GM19043 (cell line): ENCODE data around the gene FCGR3A.

Source experiments
- ATAC-seq: cut with Tn5 transposase; IDR thresholded peaks from one replicate; pipeline ENCODE4 v1.9.1; 2021; ENCODE audit warnings: low read depth; ENCODE audit not compliant: unreplicated experiment

Gene FCGR3A

GRCh38 chr1:161505686-161506085, 43.9 kb downstream of the FCGR3A start:
- no peak for ATAC-seq

DNA sequence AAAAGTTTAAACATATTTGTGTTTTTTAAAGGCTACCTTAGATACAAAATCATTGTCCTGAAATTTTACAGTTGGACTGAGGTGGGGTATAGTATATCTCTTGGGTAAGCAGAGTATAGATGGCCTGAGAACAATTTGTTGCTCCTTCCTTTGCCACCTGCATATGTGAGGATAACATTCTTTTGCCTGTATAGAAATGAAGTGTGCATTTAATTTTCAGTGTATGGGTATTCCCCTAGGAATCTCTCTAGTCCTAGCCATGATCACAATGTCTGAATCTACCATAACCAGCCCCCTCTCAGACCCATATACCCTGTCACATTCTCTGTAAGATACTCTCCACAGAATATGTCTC, 46.2 kb downstream of the FCGR3A start:
- ATAC-seq, result no peak

GRCh38 chr1:161502641-161503393, 46.8 kb downstream of the FCGR3A start:
- no peak for ATAC-seq

DNA sequence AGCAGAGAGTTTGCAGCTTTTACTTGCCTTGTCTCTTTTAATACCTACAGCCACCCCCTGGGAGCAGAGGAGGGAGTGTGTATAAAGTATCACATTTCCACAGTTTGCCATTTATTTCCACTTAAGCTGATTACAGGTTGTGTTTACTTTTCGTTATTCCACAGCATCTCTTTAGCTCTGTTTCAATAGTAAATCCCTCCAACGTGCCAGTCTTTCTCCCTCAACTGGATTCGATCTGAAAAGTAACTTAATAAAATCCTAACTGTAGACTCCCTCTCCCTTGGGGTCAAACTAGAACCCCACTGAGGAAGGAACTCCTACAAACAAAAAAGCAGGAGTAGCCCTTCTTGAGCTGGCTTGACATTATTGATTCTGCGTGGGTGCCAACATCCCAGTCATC, 47.4 kb downstream of the FCGR3A start:
- no peak for ATAC-seq

DNA sequence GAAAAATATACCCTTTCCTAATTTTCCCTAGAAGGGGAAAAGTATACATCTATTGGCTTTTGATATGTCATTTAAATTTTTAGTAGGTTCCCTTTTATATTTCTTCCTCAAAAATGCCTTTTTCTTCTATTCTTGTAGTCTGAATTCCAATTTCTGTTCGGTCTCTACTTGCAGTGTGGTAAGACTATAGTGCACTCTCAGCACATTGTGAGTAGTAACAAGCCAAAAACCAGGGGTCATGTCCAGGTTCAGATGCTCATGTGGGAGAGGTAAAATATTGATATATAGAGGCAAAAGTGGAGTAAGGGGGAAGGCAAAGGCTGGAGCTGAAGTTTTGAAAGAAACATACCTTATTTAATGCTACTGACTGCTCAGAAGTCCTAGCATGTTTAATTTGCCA, 48.4 kb downstream of the FCGR3A start:
- ATAC-seq, result no peak

- ATAC-seq, result no peak
These were observed 50.2 kb downstream of the FCGR3A start for GRCh38 chr1:161499099-161500039.

- no peak for ATAC-seq
These were observed 51.0 kb downstream of the FCGR3A start for GRCh38 chr1:161498646-161499045.

GRCh38 chr1:161497961-161498360, 51.7 kb downstream of the FCGR3A start:
- no peak for ATAC-seq

DNA sequence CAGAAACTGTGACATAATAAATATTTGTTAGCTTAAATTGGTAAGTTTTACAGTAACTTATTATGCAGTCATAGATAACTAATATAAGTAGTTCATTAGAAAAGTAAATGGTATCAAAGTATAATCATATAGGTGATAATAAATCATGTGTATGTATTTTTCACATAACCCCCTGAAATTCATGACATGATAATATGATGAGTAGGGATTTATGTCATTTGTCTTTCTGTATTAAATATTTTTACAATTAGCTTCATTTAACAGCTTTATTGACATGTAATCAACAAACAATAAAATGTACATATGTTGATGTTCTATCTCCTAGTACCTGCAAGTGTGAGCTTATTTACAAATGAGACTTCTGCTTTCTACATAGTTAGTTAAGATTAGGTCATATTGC, 54.1 kb downstream of the FCGR3A start:
- no peak for ATAC-seq

DNA sequence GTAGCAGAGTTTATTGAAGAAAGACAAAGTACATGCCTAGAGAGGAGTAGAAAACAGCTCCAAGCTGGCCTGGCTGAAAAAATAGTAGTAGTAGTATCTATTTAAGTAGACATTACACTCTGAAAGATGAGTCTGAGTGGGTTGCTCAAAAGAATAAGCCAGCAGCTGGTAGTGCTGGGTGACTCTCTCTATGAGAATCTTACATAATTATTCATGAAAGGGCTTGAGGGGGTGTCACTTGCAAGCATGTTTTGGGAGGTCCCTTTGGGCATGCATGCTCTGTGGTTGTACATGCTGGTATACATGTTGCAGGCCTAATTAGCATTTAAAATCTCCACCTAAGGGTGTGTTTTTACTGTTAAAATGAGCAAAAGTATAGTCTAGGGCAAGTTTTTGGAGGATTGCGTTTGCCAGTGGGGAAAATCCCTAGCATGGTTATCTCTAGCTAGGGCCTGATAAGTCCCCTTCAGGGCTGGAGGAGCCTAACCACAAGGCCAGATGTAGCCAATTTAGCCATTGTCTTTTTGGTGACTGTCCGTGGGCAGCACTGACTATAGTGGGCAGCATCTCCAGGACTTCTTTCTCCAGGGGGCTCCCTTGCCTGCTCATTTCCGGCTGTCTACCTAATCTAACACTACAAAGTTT, 55.4 kb downstream of the FCGR3A start:
- no peak for ATAC-seq

DNA sequence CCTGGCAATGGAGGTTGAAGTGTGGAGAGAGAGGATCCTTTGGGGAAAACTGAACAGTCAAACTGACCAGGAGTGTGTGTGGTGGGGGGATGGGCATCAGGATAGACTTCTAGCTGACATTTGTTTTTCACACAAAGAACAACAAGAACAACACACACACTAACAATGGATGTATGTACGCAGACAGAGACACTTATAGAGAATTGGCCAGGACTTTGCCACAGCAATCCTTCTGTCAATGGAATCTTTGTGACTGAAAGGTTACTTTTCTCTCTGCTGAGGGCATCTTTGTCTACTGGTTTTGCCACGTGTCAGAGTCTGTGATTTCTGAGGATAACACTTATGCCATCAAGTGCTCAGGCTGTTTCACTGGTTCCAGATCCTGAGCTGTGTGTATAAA, 56.8 kb downstream of the FCGR3A start:
- ATAC-seq, result no peak
